HCT116 (cell line): Measurements from ENCODE around the gene SRSF3. TPM values are rescaled to one million over a fixed set of nuclear protein-coding genes. Genes with fewer than 3 reads are reported as not detected.

ENCODE experiments used
- ATAC-seq: fragments of 200-7000 bp; cut with Tn5 transposase; 2 replicates; pipeline ENCODE4 v1.9.1; 2020; ENCODE audit warnings: mild to moderate bottlenecking, moderate library complexity
- BruUV-seq: library from RNA; stranded (reverse); fragments of 400-500 nt; replicated peaks from 2 replicates; lab custom pipeline; 2021; lab: Mats Ljungman, UMichigan
- CTCF ChIA-PET: fragments of 300-600 bp; sonication (Branson Sonifier 250); formaldehyde crosslinking; loops from one replicate; lab custom pipeline; 2021; ENCODE audit warnings: antibody characterized with exemption; lab: Charles Lee
- POLR2A ChIA-PET: fragments of 300-600, 350-600 bp; sonication (Branson Sonifier 250); formaldehyde crosslinking; loops from one replicate; lab custom pipeline; 2021; ENCODE audit warnings: antibody characterized with exemption; lab: Charles Lee
- RAD21 ChIA-PET, 2 experiments: fragments of 300-600 bp; sonication (Branson Sonifier 250); formaldehyde crosslinking; loops; one replicate each; lab custom pipeline; 2023; ENCODE audit warnings: low total read pairs in 2 of 2; ENCODE audit not compliant: uncharacterized antibody in 2 of 2, unreplicated experiment in 2 of 2, low non-redundant PET in 1 of 2; lab: Charles Lee
- DNase-seq: peaks from one replicate; pipeline ENCODE4 v3.0.0-alpha.2; 2010; ENCODE audit warnings: low read depth, low spot score
- H2AFZ ChIP-seq: fragments of 200-600 bp; shearing (Covaris generic), sonication (generic); 2 replicates; pipeline ENCODE4 v1.6.1; 2017; ENCODE audit warnings: low read depth, mixed run types, mixed read lengths, antibody characterized with exemption, low read length; ENCODE audit not compliant: poor library complexity, severe bottlenecking
- H3K27ac ChIP-seq: 2 replicates; pipeline ENCODE4 v1.5.1; 2012; ENCODE audit warnings: low read depth, low read length
- H3K27me3 ChIP-seq: fragments of 200-600 bp; sonication (generic); 2 replicates; pipeline ENCODE4 v1.6.1; 2016; ENCODE audit warnings: mixed run types, low read length, mixed read lengths; ENCODE audit not compliant: insufficient read depth
- H3K36me3 ChIP-seq, 2 experiments: fragments of 200-500 bp in 1 of 2; fragments of 200-600 bp in 1 of 2; sonication (Bioruptor generic) in 1 of 2; sonication (generic) in 1 of 2; 2 replicates each; pipeline versions ENCODE4 v1.5.1 to v1.6.1; 2014 to 2016; ENCODE audit warnings: low read length in 2 of 2, inconsistent platforms in 1 of 2, mixed read lengths in 1 of 2, mixed run types in 1 of 2; ENCODE audit not compliant: insufficient read depth in 2 of 2, control insufficient read depth in 1 of 2
- H3K4me1 ChIP-seq, 2 experiments: fragments of 200-600 bp in 1 of 2; sonication (generic) in 1 of 2; 2 replicates each; pipeline versions ENCODE4 v1.5.1 to v1.6.1; 2012 to 2017; ENCODE audit warnings: low read length in 2 of 2, inconsistent platforms in 1 of 2, mild to moderate bottlenecking in 1 of 2, mixed read lengths in 1 of 2, mixed run types in 1 of 2, moderate library complexity in 1 of 2; ENCODE audit not compliant: insufficient read depth in 2 of 2, control insufficient read depth in 1 of 2
- H3K4me2 ChIP-seq: fragments of 200-600 bp; sonication (generic); 2 replicates; pipeline ENCODE4 v1.6.1; 2017; ENCODE audit warnings: mixed run types, low read length, mixed read lengths
- H3K4me3 ChIP-seq, 2 experiments: fragments of 200-600 bp in 1 of 2; sonication (generic) in 1 of 2; replicated peaks in 1 of 2; 2 replicates each; pipeline ENCODE4 v1.5.1; 2011 to 2016; ENCODE audit warnings: low read length in 2 of 2, control low read depth in 1 of 2, low read depth in 1 of 2, mild to moderate bottlenecking in 1 of 2, mixed read lengths in 1 of 2, mixed run types in 1 of 2
- H3K79me2 ChIP-seq: fragments of 200-600 bp; sonication (generic); 2 replicates; pipeline ENCODE4 v1.6.1; 2017; ENCODE audit warnings: mild to moderate bottlenecking, mixed run types, low read length, moderate library complexity, mixed read lengths; ENCODE audit not compliant: insufficient read depth
- H3K9ac ChIP-seq: fragments of 200-600 bp; sonication (generic); 2 replicates; pipeline ENCODE4 v1.6.1; 2016; ENCODE audit warnings: low read length, mixed read lengths
- H3K9me2 ChIP-seq: fragments of 200-600 bp; sonication (generic), shearing (Covaris generic); 2 replicates; pipeline ENCODE4 v1.6.1; 2017; ENCODE audit warnings: mixed run types, mild to moderate bottlenecking, moderate library complexity; ENCODE audit not compliant: insufficient read depth
- H3K9me3 ChIP-seq, 2 experiments: fragments of 200-500 bp in 1 of 2; fragments of 200-600 bp in 1 of 2; sonication (Bioruptor generic) in 1 of 2; sonication (generic) in 1 of 2; 2 replicates each; pipeline ENCODE4 v1.6.1; 2014 to 2017; ENCODE audit warnings: low read length in 2 of 2, mixed read lengths in 2 of 2, inconsistent platforms in 1 of 2, low read depth in 1 of 2, mild to moderate bottlenecking in 1 of 2, mixed run types in 1 of 2, moderate library complexity in 1 of 2; ENCODE audit not compliant: control insufficient read depth in 1 of 2, insufficient read depth in 1 of 2
- H4K20me1 ChIP-seq: fragments of 200-600 bp; sonication (generic), shearing (Covaris generic); 2 replicates; pipeline ENCODE4 v1.6.1; 2017; ENCODE audit warnings: mixed run types, mild to moderate bottlenecking, moderate library complexity; ENCODE audit not compliant: insufficient read depth
- CBX3 ChIP-seq: IDR thresholded peaks from 2 replicates; pipeline ENCODE4 v1.6.1; 2012; ENCODE audit warnings: low read depth
- CEBPB ChIP-seq: IDR thresholded peaks from 2 replicates; pipeline ENCODE4 v1.6.1; 2012; ENCODE audit warnings: low read depth
- EGR1 ChIP-seq: IDR thresholded peaks from 2 replicates; pipeline ENCODE4 v1.6.1; 2012; ENCODE audit warnings: low read depth
- ELF1 ChIP-seq: IDR thresholded peaks from 2 replicates; pipeline ENCODE4 v1.6.1; 2012; ENCODE audit warnings: low read depth, borderline replicate concordance
- EZH2 ChIP-seq: fragments of 200-600 bp; sonication (generic); IDR thresholded peaks from 2 replicates; pipeline ENCODE4 v1.6.1; 2017; ENCODE audit warnings: antibody characterized with exemption, mixed run types
- EZH2phosphoT487 ChIP-seq: fragments of 200-600 bp; IDR thresholded peaks from 2 replicates; pipeline ENCODE4 v1.6.1; 2018; ENCODE audit warnings: antibody characterized with exemption, borderline replicate concordance
- FOSL1 ChIP-seq: IDR thresholded peaks from 2 replicates; pipeline ENCODE4 v1.6.1; 2012; ENCODE audit warnings: low read depth
- JUND ChIP-seq: IDR thresholded peaks from 2 replicates; pipeline ENCODE4 v1.6.1; 2012
- POLR2A ChIP-seq: IDR thresholded peaks from 2 replicates; pipeline ENCODE4 v1.7.0; 2011; ENCODE audit warnings: borderline replicate concordance; ENCODE audit not compliant: insufficient read depth, insufficient read length; ENCODE audit errors: extremely low read depth
- POLR2AphosphoS5 ChIP-seq: IDR thresholded peaks from 2 replicates; pipeline ENCODE4 v1.6.1; 2011; ENCODE audit warnings: mild to moderate bottlenecking, low read depth, low read length, moderate library complexity
- RAD21 ChIP-seq: IDR thresholded peaks from 2 replicates; pipeline ENCODE4 v1.6.1; 2012; ENCODE audit warnings: low read depth, mild to moderate bottlenecking
- SIN3A ChIP-seq: IDR thresholded peaks from 2 replicates; pipeline ENCODE4 v1.6.1; 2012; ENCODE audit warnings: low read depth
- SP1 ChIP-seq: IDR thresholded peaks from 2 replicates; pipeline ENCODE4 v1.6.1; 2012; ENCODE audit warnings: low read depth
- SRF ChIP-seq: IDR thresholded peaks from 2 replicates; pipeline ENCODE4 v1.6.1; 2012; ENCODE audit warnings: low read depth
- TCF7L2 ChIP-seq: IDR thresholded peaks from 2 replicates; pipeline ENCODE4 v1.7.0; 2011; ENCODE audit warnings: borderline replicate concordance, inconsistent platforms; ENCODE audit not compliant: insufficient read depth, insufficient read length; ENCODE audit errors: extremely low read depth
- YY1 ChIP-seq: IDR thresholded peaks from 2 replicates; pipeline ENCODE4 v1.6.1; 2011; ENCODE audit warnings: low read length, low read depth, moderate library complexity, mild to moderate bottlenecking; ENCODE audit not compliant: insufficient replicate concordance; ENCODE audit errors: extremely low read depth
- ZFX ChIP-seq: fragments of 450-650 bp; IDR thresholded peaks from 2 replicates; pipeline ENCODE4 v1.6.1; 2017
- ZNF274 ChIP-seq: fragments of 200-500 bp; sonication (Bioruptor generic); IDR thresholded peaks from 2 replicates; pipeline ENCODE4 v1.6.1; 2014; ENCODE audit warnings: mild to moderate bottlenecking, low read depth, low read length, inconsistent platforms
- intact Hi-C: fragments of 100-400 bp; cut with micrococcal nuclease; formaldehyde crosslinking; loops from 2 replicates; pipeline ENCODE4 v1.10.0; 2022
- total RNA-seq: library from RNA; stranded (reverse); gene quantifications from one replicate; pipeline ENCODE4 v1.2.1, GENCODE V29; 2021; ENCODE audit not compliant: unreplicated experiment
- TF ChIP-seq, protein P1 (sequence below), 3 experiments: fragments of 200-600 bp in 1 of 3; sonication (generic) in 1 of 3; IDR thresholded peaks in 2 of 3; conservative IDR thresholded peaks in 1 of 3; 2 replicates each; pipeline ENCODE4 v1.5.1; 2012 to 2017; ENCODE audit warnings: low read depth in 2 of 3, low read length in 2 of 3, antibody characterized with exemption in 1 of 3, borderline replicate concordance in 1 of 3, control low read depth in 1 of 3, mild to moderate bottlenecking in 1 of 3, mixed read lengths in 1 of 3, mixed run types in 1 of 3, moderate library complexity in 1 of 3; ENCODE audit not compliant: insufficient read depth in 1 of 3
- TF ChIP-seq, protein P2 (sequence below): IDR thresholded peaks from 2 replicates; pipeline ENCODE4 v1.6.1; 2012; ENCODE audit warnings: low read depth
- TF ChIP-seq, protein P3 (sequence below): IDR thresholded peaks from 2 replicates; pipeline ENCODE4 v1.6.1; 2012
- TF ChIP-seq, protein P4 (sequence below): IDR thresholded peaks from 2 replicates; pipeline ENCODE4 v1.6.1; 2012

The SRSF3 gene
- total RNA-seq, 1 experiment from 2014 or later, result 362 TPM

DNA sequence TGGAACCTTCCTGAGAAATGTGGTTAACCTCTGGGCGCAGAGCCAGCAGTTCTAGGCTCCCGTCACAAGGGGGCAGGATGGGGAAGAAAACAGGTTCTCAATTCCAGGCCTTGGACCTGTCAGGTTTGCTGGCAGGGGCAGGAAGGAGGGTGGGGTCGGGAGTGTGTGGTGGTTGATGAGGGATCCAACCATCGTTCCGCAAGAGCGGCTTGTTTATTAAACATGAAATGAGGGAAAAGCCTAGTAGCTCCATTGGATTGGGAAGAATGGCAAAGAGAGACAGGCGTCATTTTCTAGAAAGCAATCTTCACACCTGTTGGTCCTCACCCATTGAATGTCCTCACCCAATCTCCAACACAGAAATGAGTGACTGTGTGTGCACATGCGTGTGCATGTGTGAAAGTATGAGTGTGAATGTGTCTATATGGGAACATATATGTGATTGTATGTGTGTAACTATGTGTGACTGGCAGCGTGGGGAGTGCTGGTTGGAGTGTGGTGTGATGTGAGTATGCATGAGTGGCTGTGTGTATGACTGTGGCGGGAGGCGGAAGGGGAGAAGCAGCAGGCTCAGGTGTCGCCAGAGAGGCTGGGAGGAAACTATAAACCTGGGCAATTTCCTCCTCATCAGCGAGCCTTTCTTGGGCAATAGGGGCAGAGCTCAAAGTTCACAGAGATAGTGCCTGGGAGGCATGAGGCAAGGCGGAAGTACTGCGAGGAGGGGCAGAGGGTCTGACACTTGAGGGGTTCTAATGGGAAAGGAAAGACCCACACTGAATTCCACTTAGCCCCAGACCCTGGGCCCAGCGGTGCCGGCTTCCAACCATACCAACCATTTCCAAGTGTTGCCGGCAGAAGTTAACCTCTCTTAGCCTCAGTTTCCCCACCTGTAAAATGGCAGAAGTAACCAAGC, 29.6 kb downstream of the SRSF3 start:
- Histone ChIP-seq H3K4me3 (no peak overlapping the region), H3K9me2 (no peaks in the 10 kb centered on the region), H2AFZ (no peak overlapping the region), H3K9ac (no peak overlapping the region), H3K27me3 (no peaks in the 10 kb centered on the region), H3K27ac (no peak overlapping the region), H3K9me3 (no peaks in the 10 kb centered on the region), H3K4me1 (peaks cover 0 to 11% of the 10 kb centered on the region in 2 experiments; a peak in 2 of 4 replicates), H3K4me2 (peak overlapping the region; percentile 17; the same call in 1 of the 2 replicates), H3K36me3 (no peaks in the 10 kb centered on the region), H3K79me2 (no peaks in the 10 kb centered on the region), H4K20me1 (no peaks in the 10 kb centered on the region)
- ATAC-seq (peak; percentile 92), DNase-seq (peak; percentile 58)
- POLR2A ChIA-PET, result no interaction called here
- intact Hi-C loops, result loop anchor here (1.0 to 2.0 kb wide), 3 partner anchors 56 to 135 kb away; no protein-coding TSS in a partner anchor
- CTCF ChIA-PET, result interaction anchor here (2.8 kb wide), 1 partner anchor 136 kb away, joined by 11 read pairs; no protein-coding TSS in a partner anchor
- RAD21 ChIA-PET, result no interaction called here
- BruUV-seq, result no TSS peak
- TF ChIP-seq POLR2A (no peak), JUND (no peak), TCF7L2 (no peak), YY1 (peak; percentile 17), SRF (no peak), ZFX (no peak), SP1 (no peak), EZH2phosphoT487 (no peak), FOSL1 (no peak), POLR2AphosphoS5 (peak; percentile 44), CBX3 (peak; percentile 12; the same call in 1 of the 2 replicates), EZH2 (no peak), RAD21 (peak; percentile 98), ZNF274 (no peak), CEBPB (no peak), EGR1 (no peak), ELF1 (no peak), SIN3A (no peak)
- TF ChIP-seq, protein P1, sequence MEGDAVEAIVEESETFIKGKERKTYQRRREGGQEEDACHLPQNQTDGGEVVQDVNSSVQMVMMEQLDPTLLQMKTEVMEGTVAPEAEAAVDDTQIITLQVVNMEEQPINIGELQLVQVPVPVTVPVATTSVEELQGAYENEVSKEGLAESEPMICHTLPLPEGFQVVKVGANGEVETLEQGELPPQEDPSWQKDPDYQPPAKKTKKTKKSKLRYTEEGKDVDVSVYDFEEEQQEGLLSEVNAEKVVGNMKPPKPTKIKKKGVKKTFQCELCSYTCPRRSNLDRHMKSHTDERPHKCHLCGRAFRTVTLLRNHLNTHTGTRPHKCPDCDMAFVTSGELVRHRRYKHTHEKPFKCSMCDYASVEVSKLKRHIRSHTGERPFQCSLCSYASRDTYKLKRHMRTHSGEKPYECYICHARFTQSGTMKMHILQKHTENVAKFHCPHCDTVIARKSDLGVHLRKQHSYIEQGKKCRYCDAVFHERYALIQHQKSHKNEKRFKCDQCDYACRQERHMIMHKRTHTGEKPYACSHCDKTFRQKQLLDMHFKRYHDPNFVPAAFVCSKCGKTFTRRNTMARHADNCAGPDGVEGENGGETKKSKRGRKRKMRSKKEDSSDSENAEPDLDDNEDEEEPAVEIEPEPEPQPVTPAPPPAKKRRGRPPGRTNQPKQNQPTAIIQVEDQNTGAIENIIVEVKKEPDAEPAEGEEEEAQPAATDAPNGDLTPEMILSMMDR (IDR thresholded peaks at IDR 0.05 in 2 of 3, conservative IDR thresholded peaks at IDR 0.05 in 1 of 3; ENCODE audit: borderline replicate concordance in 1 of 3, insufficient read depth in 1 of 3, low read depth in 2 of 3, low read length in 2 of 3), result peak; percentile 92 to 96 (median 93)
- TF ChIP-seq, protein P2, sequence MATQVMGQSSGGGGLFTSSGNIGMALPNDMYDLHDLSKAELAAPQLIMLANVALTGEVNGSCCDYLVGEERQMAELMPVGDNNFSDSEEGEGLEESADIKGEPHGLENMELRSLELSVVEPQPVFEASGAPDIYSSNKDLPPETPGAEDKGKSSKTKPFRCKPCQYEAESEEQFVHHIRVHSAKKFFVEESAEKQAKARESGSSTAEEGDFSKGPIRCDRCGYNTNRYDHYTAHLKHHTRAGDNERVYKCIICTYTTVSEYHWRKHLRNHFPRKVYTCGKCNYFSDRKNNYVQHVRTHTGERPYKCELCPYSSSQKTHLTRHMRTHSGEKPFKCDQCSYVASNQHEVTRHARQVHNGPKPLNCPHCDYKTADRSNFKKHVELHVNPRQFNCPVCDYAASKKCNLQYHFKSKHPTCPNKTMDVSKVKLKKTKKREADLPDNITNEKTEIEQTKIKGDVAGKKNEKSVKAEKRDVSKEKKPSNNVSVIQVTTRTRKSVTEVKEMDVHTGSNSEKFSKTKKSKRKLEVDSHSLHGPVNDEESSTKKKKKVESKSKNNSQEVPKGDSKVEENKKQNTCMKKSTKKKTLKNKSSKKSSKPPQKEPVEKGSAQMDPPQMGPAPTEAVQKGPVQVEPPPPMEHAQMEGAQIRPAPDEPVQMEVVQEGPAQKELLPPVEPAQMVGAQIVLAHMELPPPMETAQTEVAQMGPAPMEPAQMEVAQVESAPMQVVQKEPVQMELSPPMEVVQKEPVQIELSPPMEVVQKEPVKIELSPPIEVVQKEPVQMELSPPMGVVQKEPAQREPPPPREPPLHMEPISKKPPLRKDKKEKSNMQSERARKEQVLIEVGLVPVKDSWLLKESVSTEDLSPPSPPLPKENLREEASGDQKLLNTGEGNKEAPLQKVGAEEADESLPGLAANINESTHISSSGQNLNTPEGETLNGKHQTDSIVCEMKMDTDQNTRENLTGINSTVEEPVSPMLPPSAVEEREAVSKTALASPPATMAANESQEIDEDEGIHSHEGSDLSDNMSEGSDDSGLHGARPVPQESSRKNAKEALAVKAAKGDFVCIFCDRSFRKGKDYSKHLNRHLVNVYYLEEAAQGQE, result no peak
- TF ChIP-seq, protein P3, sequence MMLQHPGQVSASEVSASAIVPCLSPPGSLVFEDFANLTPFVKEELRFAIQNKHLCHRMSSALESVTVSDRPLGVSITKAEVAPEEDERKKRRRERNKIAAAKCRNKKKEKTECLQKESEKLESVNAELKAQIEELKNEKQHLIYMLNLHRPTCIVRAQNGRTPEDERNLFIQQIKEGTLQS, result no peak
- TF ChIP-seq, protein P4, sequence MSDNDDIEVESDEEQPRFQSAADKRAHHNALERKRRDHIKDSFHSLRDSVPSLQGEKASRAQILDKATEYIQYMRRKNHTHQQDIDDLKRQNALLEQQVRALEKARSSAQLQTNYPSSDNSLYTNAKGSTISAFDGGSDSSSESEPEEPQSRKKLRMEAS, result no peak
